ENCODE measurements around the gene RNF25.

Gene RNF25

GRCh38 chr2:218644721-218645120 is 27.1 kb downstream of the RNF25 start:
- H3F3A ChIP-seq (ENCODE audit: control insufficient read depth, insufficient read depth), result no peaks in the 10 kb centered on the region
- TF ChIP-seq EZH2phosphoT487 (IDR thresholded peaks at IDR 0.05; ENCODE audit: borderline replicate concordance, low read length), result no peak
- TF ChIP-seq, protein P1, sequence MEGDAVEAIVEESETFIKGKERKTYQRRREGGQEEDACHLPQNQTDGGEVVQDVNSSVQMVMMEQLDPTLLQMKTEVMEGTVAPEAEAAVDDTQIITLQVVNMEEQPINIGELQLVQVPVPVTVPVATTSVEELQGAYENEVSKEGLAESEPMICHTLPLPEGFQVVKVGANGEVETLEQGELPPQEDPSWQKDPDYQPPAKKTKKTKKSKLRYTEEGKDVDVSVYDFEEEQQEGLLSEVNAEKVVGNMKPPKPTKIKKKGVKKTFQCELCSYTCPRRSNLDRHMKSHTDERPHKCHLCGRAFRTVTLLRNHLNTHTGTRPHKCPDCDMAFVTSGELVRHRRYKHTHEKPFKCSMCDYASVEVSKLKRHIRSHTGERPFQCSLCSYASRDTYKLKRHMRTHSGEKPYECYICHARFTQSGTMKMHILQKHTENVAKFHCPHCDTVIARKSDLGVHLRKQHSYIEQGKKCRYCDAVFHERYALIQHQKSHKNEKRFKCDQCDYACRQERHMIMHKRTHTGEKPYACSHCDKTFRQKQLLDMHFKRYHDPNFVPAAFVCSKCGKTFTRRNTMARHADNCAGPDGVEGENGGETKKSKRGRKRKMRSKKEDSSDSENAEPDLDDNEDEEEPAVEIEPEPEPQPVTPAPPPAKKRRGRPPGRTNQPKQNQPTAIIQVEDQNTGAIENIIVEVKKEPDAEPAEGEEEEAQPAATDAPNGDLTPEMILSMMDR (IDR thresholded peaks at IDR 0.05; ENCODE audit: low read depth, low read length, poor library complexity, severe bottlenecking), result no peak
- H3K4me3 ChIP-seq (ENCODE audit: low read length), result no peak overlapping the region
- H3K4me2 ChIP-seq (ENCODE audit: low read length), result no peak overlapping the region
- peaks cover 20% of the 10 kb centered on the region for H3K79me2 ChIP-seq (ENCODE audit: control insufficient read depth, low read length)
- H3K27me3 ChIP-seq (ENCODE audit: control insufficient read depth, low read length), result no peaks in the 10 kb centered on the region
- H4K20me1 ChIP-seq (ENCODE audit: control insufficient read depth, insufficient read depth, low read depth, low read length), result peaks cover 9% of the 10 kb centered on the region; the same call in 1 of the 2 replicates
- H3K9me2 ChIP-seq (replicated peaks; ENCODE audit: control insufficient read depth, low read length), result no peaks in the 10 kb centered on the region
- H3K36me3 ChIP-seq (ENCODE audit: control insufficient read depth, low read length), result peaks cover 90% of the 10 kb centered on the region
- H3K27ac ChIP-seq (ENCODE audit: low read depth, low read length), result no peak overlapping the region
- H3K9me3 ChIP-seq (ENCODE audit: control insufficient read depth, insufficient read depth, low read length), result no peaks in the 10 kb centered on the region
- H3K4me1 ChIP-seq (ENCODE audit: control insufficient read depth, low read length), result no peaks in the 10 kb centered on the region

DNA sequence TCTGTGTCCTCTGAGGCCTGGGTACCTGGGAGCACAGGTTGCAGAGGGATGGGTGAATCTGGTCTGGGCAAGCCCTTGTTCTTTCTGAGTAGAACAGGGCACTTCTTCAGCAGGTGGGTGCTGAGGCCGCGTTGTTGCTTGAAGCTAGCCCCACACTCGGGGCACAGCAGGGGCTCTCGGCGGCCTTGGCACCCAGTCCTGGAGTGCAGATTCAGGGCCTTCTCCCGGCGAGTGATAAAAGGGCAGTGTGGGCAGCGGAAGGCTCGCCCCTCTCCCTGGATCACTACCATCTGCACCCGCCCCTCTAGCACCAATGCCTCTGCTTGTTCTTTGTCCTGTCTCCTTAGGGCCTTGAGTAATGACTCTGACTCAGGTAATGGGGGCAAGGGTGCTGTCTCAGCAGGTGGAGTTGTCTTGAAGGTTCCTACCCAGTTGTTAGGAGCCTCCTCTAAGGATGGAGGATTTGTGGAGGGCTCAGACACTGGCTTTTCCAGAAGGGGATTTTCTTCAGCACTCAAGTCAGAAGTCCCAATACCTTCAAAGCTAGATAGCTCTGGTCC is 28.0 kb downstream of the RNF25 start:
- peaks cover 87% of the 10 kb centered on the region for H3K36me3 ChIP-seq (ENCODE audit: control insufficient read depth, low read length)
- H3K79me2 ChIP-seq (ENCODE audit: control insufficient read depth, low read length), result peaks cover 16% of the 10 kb centered on the region
- no peak overlapping the region for H3K27ac ChIP-seq (ENCODE audit: low read depth, low read length)
- H3F3A ChIP-seq (ENCODE audit: control insufficient read depth, insufficient read depth), result no peaks in the 10 kb centered on the region
- H4K20me1 ChIP-seq (ENCODE audit: control insufficient read depth, insufficient read depth, low read depth, low read length), result peaks cover 9% of the 10 kb centered on the region; the same call in 1 of the 2 replicates
- TF ChIP-seq, protein P1 (IDR thresholded peaks at IDR 0.05; ENCODE audit: low read depth, low read length, poor library complexity, severe bottlenecking), result no peak
- TF ChIP-seq EZH2phosphoT487 (IDR thresholded peaks at IDR 0.05; ENCODE audit: borderline replicate concordance, low read length), result no peak
- no peaks in the 10 kb centered on the region for H3K4me1 ChIP-seq (ENCODE audit: control insufficient read depth, low read length)
- no peaks in the 10 kb centered on the region for H3K27me3 ChIP-seq (ENCODE audit: control insufficient read depth, low read length)
- no peak overlapping the region for H3K4me2 ChIP-seq (ENCODE audit: low read length)
- no peak overlapping the region for H3K4me3 ChIP-seq (ENCODE audit: low read length)
- H3K9me2 ChIP-seq (replicated peaks; ENCODE audit: control insufficient read depth, low read length), result no peaks in the 10 kb centered on the region
- no peaks in the 10 kb centered on the region for H3K9me3 ChIP-seq (ENCODE audit: control insufficient read depth, insufficient read depth, low read length)

DNA sequence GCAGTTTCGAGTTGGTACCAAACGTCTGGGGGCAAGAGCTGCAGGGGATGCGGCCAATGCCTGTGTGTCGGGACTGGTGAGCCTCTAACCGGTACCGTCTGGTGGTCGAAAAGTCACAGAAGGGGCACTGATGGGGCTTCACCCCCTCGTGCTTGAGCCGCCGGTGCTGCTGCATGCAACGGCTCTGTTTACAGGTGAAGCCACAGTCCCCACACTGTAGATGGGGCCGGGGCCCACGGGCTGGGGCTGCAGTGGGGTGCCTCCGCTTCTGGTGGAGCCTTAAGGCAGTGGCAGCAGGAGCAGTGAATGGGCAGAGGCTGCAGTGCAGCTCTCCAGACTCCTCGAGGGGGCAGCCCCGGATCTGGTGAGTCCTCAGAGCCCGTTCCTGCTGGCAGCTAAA is 29.0 kb downstream of the RNF25 start:
- H3K79me2 ChIP-seq (ENCODE audit: control insufficient read depth, low read length), result peaks cover 5% of the 10 kb centered on the region
- H3K9me2 ChIP-seq (replicated peaks; ENCODE audit: control insufficient read depth, low read length), result no peaks in the 10 kb centered on the region
- no peaks in the 10 kb centered on the region for H3K9me3 ChIP-seq (ENCODE audit: control insufficient read depth, insufficient read depth, low read length)
- H3K27me3 ChIP-seq (ENCODE audit: control insufficient read depth, low read length), result no peaks in the 10 kb centered on the region
- no peaks in the 10 kb centered on the region for H3K4me1 ChIP-seq (ENCODE audit: control insufficient read depth, low read length)
- peaks cover 87% of the 10 kb centered on the region for H3K36me3 ChIP-seq (ENCODE audit: control insufficient read depth, low read length)
- no peak overlapping the region for H3K4me2 ChIP-seq (ENCODE audit: low read length)
- no peak overlapping the region for H3K4me3 ChIP-seq (ENCODE audit: low read length)
- TF ChIP-seq EZH2phosphoT487 (IDR thresholded peaks at IDR 0.05; ENCODE audit: borderline replicate concordance, low read length), result no peak
- TF ChIP-seq, protein P1 (IDR thresholded peaks at IDR 0.05; ENCODE audit: low read depth, low read length, poor library complexity, severe bottlenecking), result no peak
- H3F3A ChIP-seq (ENCODE audit: control insufficient read depth, insufficient read depth), result no peaks in the 10 kb centered on the region
- H4K20me1 ChIP-seq (ENCODE audit: control insufficient read depth, insufficient read depth, low read depth, low read length), result peaks cover 3% of the 10 kb centered on the region; the same call in 1 of the 2 replicates
- H3K27ac ChIP-seq (ENCODE audit: low read depth, low read length), result no peak overlapping the region
